Stimulated activated CD8-positive, alpha-beta memory T cell treated with anti-CD3 and anti-CD28 coated beads, Interleukin-12 subunit alpha, Interleukin-12 subunit beta, amount 100 ng/mL, for 1 hour (primary cell): Measurements from ENCODE around the gene ZNF862.

Experiments
- DNase-seq: peaks from one replicate; pipeline ENCODE4 v3.0.0-alpha.2; 2020; ENCODE audit warnings: low read depth

The ZNF862 gene

GRCh38 chr7:149866139-149866778 lies 28.1 kb downstream of the ZNF862 start:
- DNase-seq, result no peak

GRCh38 chr7:149866779-149867447 lies 28.7 kb downstream of the ZNF862 start:
- DNase-seq, result no peak

- DNase-seq, result no peak
Measured at GRCh38 chr7:149867762-149868622, 29.8 kb downstream of the ZNF862 start.

GRCh38 chr7:149868623-149869290 lies 30.6 kb downstream of the ZNF862 start:
- DNase-seq, result no peak

GRCh38 chr7:149869291-149869650 lies 31.1 kb downstream of the ZNF862 start:
- no peak for DNase-seq

GRCh38 chr7:149869867-149870266 lies 31.7 kb downstream of the ZNF862 start:
- DNase-seq, result no peak

GRCh38 chr7:149870274-149870673 lies 32.1 kb downstream of the ZNF862 start:
- DNase-seq, result no peak

- DNase-seq, result no peak
Measured at GRCh38 chr7:149870701-149871483, 32.7 kb downstream of the ZNF862 start.

GRCh38 chr7:149871576-149871975 lies 33.4 kb downstream of the ZNF862 start:
- DNase-seq, result no peak

- no peak for DNase-seq
Measured at GRCh38 chr7:149872419-149873073, 34.4 kb downstream of the ZNF862 start.

GRCh38 chr7:149873074-149873969 lies 35.1 kb downstream of the ZNF862 start, which contains the start of gene ATP6V0E2:
TSS of gene ATP6V0E2 (plus strand) at chr7:149873969. CDS start at chr7:149874066, 97 bp downstream.
- peak; percentile 85 for DNase-seq

GRCh38 chr7:149873970-149874643 lies 35.9 kb downstream of the ZNF862 start:
- DNase-seq, result no peak

GRCh38 chr7:149874644-149875028 lies 36.5 kb downstream of the ZNF862 start:
- DNase-seq, result no peak

- no peak for DNase-seq
Measured at GRCh38 chr7:149875396-149875795, 37.2 kb downstream of the ZNF862 start.

GRCh38 chr7:149877890-149878522 lies 39.8 kb downstream of the ZNF862 start:
- no peak for DNase-seq

- DNase-seq, result no peak
Measured at GRCh38 chr7:149878523-149878921, 40.3 kb downstream of the ZNF862 start.

- DNase-seq, result no peak
Measured at GRCh38 chr7:149879271-149879743, 41.1 kb downstream of the ZNF862 start.

- no peak for DNase-seq
Measured at GRCh38 chr7:149879766-149880637, 41.8 kb downstream of the ZNF862 start.
